HUES6 (cell line): ENCODE results near the gene TRIM52.
"Not testable (repeated sequence)": the region's sequence is repeated elsewhere in the genome, so short reads cannot be mapped to it uniquely, and the experiment has no call there.

ENCODE experiments used
- H3K27ac ChIP-seq: 2 replicates; pipeline ENCODE4 v1.7.0; 2013; ENCODE audit warnings: low read depth, mild to moderate bottlenecking, low read length, inconsistent platforms
- H3K27me3 ChIP-seq: 2 replicates; pipeline ENCODE4 v1.6.1; 2013; ENCODE audit warnings: low read length; ENCODE audit not compliant: control insufficient read depth, insufficient read depth
- H3K36me3 ChIP-seq: 2 replicates; pipeline ENCODE4 v1.6.1; 2013; ENCODE audit warnings: low read length; ENCODE audit not compliant: control insufficient read depth, insufficient read depth
- H3K4me1 ChIP-seq: 2 replicates; pipeline ENCODE4 v1.6.1; 2013; ENCODE audit warnings: low read length; ENCODE audit not compliant: control insufficient read depth, insufficient read depth
- H3K4me3 ChIP-seq: 2 replicates; pipeline ENCODE4 v1.5.1; 2013; ENCODE audit warnings: low read depth, low read length
- H3K9ac ChIP-seq: one replicate; pipeline ENCODE4 v1.6.1; 2013; ENCODE audit warnings: mild to moderate bottlenecking, low read length
- H3K9me3 ChIP-seq: 2 replicates; pipeline ENCODE4 v1.6.1; 2013; ENCODE audit warnings: low read depth, low read length; ENCODE audit not compliant: control insufficient read depth, insufficient read depth

The TRIM52 gene

DNA sequence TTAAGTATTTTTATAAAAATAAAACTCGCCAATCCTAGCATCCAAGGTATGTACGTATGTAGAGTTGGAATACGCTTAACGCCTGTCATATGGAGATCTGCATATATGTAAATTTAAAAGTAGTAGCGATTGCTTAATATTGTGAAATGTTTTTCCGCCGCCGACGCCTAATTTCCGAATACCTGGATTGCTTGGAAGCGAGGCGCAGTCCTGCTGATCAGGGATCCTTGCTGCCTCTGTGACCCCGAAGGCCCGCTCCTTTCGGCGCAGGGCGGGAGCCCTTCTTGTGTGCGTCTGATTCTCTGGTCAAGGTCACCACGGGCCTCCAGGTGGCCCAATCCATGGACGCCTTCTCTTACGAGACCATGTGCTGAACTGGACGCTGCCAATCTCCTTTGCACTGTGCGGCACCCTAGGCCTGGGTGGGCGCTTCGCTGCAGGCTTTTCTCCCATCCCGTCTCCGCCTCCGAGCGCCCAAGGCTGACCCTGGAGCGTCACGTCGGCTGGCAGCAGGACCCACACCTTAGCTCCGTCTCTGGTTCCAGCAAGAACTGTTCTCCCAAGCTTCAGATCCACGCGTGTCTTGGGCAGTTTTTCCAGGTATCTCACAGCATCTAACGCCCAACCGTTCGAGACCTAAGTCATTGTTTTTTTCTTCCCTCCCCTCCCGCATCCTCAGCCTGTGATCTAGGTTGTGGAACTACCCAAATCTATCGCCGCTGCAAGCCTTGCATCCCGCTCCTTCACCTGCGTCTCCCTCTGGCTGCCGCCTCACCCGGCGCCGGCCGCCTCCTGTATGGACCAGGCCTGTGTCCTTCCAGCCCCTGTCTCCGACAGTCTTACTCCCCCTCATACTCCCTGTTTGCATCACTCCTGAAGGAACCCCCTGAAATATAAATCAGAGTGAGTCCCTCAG is 41.4 kb downstream of the TRIM52 start:
- Histone ChIP-seq H3K9me3 (no peaks in the 10 kb centered on the region), H3K27ac (no peak overlapping the region), H3K27me3 (peaks cover 8% of the 10 kb centered on the region), H3K9ac (no peak overlapping the region), H3K36me3 (no peaks in the 10 kb centered on the region), H3K4me3 (peak overlapping the region; percentile 22; the same call in 1 of the 2 replicates), H3K4me1 (peaks cover 7% of the 10 kb centered on the region; the same call in 1 of the 2 replicates)

DNA sequence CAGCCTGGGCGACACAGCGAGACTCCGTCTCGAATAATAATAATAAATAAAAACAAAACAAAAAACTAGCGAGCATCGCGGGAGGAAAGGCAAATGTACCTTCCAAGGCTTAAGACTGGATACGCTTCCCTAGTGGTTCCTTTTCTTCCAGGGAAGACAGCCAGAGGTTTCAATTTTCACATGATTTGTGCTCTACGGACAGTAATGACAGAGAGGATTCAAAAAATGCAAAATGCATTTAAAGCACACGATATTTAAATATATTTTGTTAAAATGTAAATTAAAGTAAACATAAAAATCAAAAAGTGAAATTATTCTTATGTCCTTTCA is 42.2 kb downstream of the TRIM52 start:
- H3K4me1 ChIP-seq = 0 out of 2 replicates have a peak, but pooled peaks cover 2% of the 10 kb centered on the region
- H3K36me3 ChIP-seq = no peaks in the 10 kb centered on the region
- H3K27me3 ChIP-seq = peaks cover 8% of the 10 kb centered on the region
- H3K27ac ChIP-seq = no peak overlapping the region
- H3K4me3 ChIP-seq = peak overlapping the region; percentile 59
- no peaks in the 10 kb centered on the region for H3K9me3 ChIP-seq
- H3K9ac ChIP-seq = no peak overlapping the region

DNA sequence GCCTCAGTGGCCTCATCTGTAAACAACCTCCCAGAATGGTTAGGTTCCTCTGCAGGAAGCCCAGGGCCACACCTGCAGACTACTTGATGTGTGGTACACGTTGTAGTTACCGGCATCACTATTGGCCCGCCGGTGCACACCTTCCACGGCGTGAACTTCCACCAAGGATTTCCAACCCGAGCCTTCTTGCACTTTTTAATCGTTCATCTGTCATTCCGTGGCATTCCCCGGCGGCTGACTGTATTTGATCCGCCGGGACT is 43.2 kb downstream of the TRIM52 start:
- Histone ChIP-seq H3K4me3 (peak overlapping the region; percentile 67), H3K4me1 (0 out of 2 replicates have a peak, but pooled peaks cover 2% of the 10 kb centered on the region), H3K9ac (peak overlapping the region; percentile 40), H3K27ac (no peak overlapping the region), H3K27me3 (peaks cover 18% of the 10 kb centered on the region), H3K9me3 (no peaks in the 10 kb centered on the region), H3K36me3 (no peaks in the 10 kb centered on the region)

DNA sequence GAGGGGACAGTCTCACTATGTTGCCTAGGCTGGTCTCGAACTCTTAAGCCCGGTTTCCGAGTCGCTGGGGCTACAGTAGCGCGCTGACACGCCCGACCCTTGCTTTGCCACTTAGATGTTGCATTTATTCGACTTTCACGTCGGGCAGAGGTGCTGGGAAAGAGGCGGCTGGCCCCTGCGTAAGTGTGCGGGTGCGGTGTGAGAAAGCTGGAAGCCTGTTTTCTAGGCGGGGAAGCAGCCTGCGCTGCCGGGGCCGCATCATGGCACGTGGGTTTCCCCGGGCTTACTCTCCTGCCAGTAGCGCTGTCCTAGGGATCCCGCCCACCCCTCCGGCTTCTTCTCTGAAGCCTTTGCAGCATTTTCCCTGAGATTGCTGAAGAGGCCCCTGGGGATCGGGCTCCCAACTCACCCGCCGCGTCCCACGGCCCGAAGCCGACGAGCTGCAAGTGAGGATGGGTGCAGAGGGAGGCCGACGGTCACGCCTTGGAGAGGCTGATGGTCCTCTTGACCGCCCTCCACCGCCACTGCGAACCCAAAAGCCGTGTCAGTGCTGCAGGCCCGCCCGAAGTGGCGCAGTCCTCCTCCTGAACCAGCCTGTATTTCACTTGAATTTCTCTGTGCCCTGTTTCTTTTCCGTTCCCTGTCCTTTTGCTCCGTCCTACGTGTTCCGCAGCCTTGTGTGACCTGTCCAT is 43.7 kb downstream of the TRIM52 start:
- H3K27ac ChIP-seq = no peak overlapping the region
- peak overlapping the region; percentile 40 for H3K9ac ChIP-seq
- no peaks in the 10 kb centered on the region for H3K9me3 ChIP-seq
- H3K4me1 ChIP-seq = 0 out of 2 replicates have a peak, but pooled peaks cover 2% of the 10 kb centered on the region
- H3K27me3 ChIP-seq = peaks cover 21% of the 10 kb centered on the region
- peak overlapping the region; percentile 67 for H3K4me3 ChIP-seq
- H3K36me3 ChIP-seq = no peaks in the 10 kb centered on the region

DNA sequence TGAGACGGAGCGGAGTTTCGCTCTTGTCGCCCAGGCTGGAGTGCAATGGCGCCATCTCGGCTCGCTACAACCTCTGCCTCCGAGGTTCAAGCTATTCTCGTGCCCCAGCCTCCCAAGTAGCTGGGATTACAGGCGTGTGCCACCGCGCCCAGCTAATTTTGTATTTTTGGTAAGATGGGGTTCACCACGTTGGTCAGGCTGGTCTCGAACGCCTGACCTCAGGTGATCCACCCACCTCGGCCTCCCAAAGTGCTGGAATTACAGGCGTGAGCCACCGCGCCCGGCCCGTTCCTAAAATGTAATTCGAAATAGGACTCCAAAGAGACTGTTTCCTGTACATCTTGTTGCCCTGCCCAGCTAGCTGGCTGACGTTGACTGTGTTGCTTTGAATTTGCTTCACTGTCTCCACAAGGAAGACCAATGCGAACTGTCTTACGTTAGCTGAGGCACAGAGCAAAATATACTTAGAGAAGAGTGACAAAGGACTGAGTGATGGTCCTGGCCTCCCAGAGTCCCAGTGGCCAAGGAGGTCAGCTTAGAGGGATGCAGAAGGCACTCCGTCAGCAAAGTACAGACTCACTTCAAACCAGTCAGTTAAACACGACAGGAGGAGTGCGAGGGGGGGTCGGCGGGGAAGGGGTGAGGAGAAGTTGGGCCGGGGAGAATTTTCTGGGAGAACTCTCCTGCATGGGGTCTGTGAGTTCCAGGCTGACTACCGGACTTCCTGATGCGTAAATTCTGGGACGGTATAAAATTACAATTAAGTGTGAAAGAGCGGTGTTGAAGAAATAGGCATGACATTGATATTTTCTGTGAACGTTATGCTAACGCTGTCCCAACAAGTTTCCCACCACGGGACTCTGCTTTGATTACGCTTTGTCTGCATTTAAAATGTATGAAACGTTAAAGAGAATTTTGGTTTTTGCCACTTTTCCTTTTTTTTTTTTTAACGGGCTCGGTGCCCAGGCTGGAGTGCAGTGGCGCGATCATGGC is 44.6 kb downstream of the TRIM52 start:
- H3K36me3 ChIP-seq = no peaks in the 10 kb centered on the region
- peaks cover 21% of the 10 kb centered on the region for H3K27me3 ChIP-seq
- H3K4me3 ChIP-seq = peak overlapping the region; percentile 67
- H3K9me3 ChIP-seq = no peaks in the 10 kb centered on the region
- H3K4me1 ChIP-seq = no peaks in the 10 kb centered on the region
- no peak overlapping the region for H3K27ac ChIP-seq
- no peak overlapping the region for H3K9ac ChIP-seq

DNA sequence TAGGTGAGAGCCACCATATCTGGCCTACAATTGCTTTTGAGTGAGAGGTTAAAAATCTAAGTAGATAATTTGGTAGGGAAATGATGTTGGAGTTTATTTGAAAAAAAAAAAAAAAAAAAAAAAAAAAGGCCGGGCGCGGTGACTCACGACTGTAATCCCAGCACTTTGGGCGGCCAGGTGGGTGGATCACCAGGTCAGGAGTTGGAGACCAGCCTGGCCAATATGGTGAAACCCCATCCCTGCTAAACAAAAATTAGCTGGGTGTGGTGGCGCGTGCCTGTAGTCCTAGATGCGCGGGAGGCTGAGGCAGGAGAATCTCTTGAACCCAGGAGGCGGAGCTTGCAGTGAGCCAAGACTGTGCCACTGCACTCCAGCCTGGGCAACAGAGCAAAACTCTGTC is 46.7 kb downstream of the TRIM52 start:
- H3K27me3 ChIP-seq = peaks cover 21% of the 10 kb centered on the region
- H3K9ac ChIP-seq, H3K4me1 ChIP-seq, H3K9me3 ChIP-seq, H3K27ac ChIP-seq, H3K36me3 ChIP-seq, H3K4me3 ChIP-seq: not testable (repeated sequence)

DNA sequence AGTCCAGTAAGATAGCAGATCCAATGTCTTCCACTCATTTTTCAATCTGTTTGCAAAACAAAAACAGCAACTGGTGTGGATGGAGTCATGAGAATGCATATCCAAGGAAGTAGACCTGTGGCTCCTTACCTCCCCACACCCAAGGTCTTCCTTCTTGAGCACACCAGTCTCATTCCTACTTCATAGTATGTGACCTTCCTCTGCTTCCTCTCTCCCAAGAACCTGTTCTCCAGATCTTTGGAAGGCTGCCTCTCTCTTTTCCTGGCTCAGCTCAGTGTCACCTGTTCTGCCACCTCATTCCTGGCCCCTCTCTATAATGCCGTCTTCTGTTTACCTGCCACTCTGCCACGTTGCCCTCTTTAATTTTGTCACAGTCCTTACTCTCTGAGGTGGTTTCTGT is 48.0 kb downstream of the TRIM52 start:
- H3K4me1 ChIP-seq = no peaks in the 10 kb centered on the region
- H3K36me3 ChIP-seq = no peaks in the 10 kb centered on the region
- H3K27me3 ChIP-seq = peaks cover 21% of the 10 kb centered on the region
- no peak overlapping the region for H3K9ac ChIP-seq
- no peak overlapping the region for H3K4me3 ChIP-seq
- no peak overlapping the region for H3K27ac ChIP-seq
- H3K9me3 ChIP-seq = no peaks in the 10 kb centered on the region

DNA sequence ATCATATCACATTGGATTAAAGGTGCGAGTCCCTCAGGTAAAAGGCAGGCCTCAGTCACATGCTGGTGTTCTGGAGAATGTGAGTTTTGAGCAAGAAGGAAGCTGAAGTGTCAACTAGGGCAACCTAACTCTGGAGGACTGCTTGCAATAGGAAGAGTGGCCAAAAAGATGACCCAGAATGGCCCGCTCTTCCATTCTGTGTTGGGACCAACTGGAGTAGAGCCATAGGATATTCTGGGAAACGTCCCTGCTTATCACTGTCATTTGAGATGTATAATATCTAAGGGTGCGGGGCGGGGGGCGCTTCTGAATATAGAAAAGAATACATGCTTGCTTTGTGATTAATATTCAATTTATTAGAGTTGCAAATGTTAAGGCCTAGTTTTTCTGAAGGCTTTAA is 48.9 kb downstream of the TRIM52 start:
- peaks cover 21% of the 10 kb centered on the region for H3K27me3 ChIP-seq
- H3K36me3 ChIP-seq = no peaks in the 10 kb centered on the region
- no peak overlapping the region for H3K27ac ChIP-seq
- H3K9me3 ChIP-seq = no peaks in the 10 kb centered on the region
- no peaks in the 10 kb centered on the region for H3K4me1 ChIP-seq
- no peak overlapping the region for H3K9ac ChIP-seq
- no peak overlapping the region for H3K4me3 ChIP-seq

DNA sequence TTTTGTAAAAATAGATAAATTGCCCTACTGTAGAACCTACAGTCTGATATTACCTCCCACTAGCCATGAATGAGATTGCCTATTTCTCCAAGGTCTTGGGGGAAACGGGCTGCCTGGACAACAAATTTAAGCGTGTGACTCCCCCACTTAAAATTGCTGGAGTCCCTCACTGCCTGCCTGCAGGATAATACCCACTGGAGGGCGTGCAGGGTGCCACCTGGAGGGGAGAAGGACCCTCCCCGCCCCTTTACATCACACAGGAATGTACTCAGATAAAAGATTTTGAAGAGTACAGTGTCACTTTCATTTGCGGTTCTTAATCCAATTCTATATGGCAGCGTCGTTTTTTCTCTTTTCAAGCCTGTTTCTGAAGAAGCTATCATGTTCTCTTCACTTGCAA is 49.7 kb downstream of the TRIM52 start:
- Histone ChIP-seq H3K4me1 (no peaks in the 10 kb centered on the region), H3K9me3 (no peaks in the 10 kb centered on the region), H3K27me3 (peaks cover 19% of the 10 kb centered on the region)

DNA sequence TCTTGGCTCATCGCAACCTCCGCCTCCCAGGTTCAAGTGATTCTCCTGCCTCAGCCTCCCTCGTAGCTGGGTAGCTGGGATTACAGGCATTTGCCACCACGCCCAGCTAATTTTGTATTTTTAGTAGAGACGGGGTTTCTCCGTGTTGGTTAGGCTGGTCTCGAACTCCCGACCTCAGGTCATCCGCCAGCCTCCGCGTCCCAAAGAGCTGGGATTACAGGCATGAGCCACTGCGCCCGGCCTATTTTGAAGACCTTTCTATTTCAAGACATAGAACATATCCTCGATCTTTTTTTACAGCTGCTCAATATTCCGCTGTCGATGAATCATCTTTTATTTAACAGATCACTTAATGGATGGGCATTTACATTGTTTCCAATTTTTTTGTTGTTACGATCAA is 50.2 kb downstream of the TRIM52 start:
- not testable (repeated sequence) for H3K9me3 ChIP-seq, H3K4me1 ChIP-seq, H3K36me3 ChIP-seq, H3K9ac ChIP-seq, H3K4me3 ChIP-seq, H3K27ac ChIP-seq
- H3K27me3 ChIP-seq = peaks cover 22% of the 10 kb centered on the region

More for the DNA sequence above, 49.7 kb downstream of the TRIM52 start:
- Histone ChIP-seq H3K4me3 (no peak overlapping the region), H3K27ac (no peak overlapping the region), H3K9ac (no peak overlapping the region), H3K36me3 (no peaks in the 10 kb centered on the region)
